ENCODE results near the gene CLDN20.

The CLDN20 gene

DNA sequence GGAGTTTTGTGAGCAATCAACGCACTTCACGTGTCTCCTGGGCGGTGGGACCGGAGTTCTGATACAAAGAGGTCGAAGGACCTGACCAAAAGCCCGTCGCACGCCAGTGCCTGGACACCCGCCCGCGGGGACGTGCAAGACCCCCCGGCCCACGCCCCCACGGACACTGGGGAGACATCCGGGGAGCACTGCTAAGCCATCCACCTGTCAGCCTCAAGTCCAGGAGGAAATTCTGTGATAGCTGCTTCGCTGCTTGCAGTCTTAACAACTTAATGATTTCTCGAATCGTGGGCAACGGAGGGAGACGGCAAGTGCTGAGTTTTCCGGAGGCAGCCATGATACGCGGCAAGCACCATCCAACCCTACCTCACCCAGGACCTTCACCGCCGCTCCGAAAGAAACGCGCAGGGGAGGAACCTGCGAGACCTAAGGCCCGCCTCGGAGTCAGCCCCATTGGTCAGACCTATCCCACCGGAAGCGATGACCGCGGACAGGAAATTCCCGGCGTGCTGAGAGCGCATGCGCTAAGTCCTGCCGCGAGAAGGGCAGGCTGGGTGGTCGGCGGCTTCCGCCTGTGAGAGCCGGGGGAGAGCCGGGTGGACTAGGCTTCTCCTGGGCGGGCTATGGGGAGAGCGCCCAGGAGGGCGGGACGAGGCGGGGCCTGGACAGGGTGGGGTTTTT, 50.4 kb downstream of the CLDN20 start, which contains the start of gene TFB1M:
Gene TFB1M (minus strand): TSS at position 393 of the 681 bp plus-strand sequence. CDS start 56 bp downstream, at position 337.
- DNase-seq: peak; percentile 99

- DNase-seq: peak; percentile 87
These were observed 51.1 kb downstream of the CLDN20 start for GRCh38 chr6:155314773-155315515.

GRCh38 chr6:155315516-155315871, 51.7 kb downstream of the CLDN20 start:
- no peak for DNase-seq

- no peak for DNase-seq
These were observed 52.6 kb downstream of the CLDN20 start for GRCh38 chr6:155316419-155316818.

- DNase-seq: no peak
These were observed 53.4 kb downstream of the CLDN20 start for GRCh38 chr6:155317186-155317585.

GRCh38 chr6:155319902-155320301, 56.1 kb downstream of the CLDN20 start:
- no peak for DNase-seq

- DNase-seq: no peak
These were observed 60.4 kb downstream of the CLDN20 start for GRCh38 chr6:155324172-155324571.

GRCh38 chr6:155324993-155325392, 61.2 kb downstream of the CLDN20 start:
- DNase-seq: no peak

DNA sequence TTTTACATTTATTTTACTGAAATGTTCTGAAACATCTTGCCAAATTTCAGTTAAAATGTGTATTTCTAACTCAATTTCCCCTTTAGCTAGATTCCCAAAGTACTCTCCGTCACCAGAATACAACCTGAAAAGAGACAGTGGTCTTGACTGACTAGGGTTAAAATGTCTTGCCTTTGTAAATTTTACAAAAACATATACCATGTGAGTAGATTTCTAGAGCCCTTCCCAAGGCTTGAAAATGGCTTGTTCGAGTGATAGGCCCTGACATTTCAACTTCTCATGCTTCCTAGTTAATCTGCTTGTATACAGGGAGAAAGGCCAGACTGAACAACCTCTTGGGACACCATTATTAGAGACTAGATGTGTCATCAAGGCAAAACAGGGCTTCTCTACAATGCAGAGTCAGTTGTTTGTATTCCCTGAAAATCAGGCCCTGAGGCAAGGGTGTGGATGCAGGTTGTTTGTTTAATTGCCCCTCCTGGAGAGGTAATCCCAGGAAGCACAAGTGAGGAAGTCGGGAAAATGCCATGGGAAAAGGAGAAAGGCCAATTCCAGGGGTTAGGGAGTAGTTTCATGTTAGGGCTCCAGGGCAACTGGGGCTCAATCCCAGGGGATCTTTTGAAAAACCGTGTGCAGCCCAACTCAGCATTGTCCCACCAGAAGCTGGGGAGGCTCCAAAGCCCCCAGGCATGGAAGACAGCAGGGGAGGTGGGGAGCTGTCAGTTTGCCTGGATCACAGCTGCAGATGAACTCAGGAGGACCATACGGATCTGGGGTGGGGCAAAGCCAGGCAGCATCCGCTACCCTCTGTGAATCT, 62.1 kb downstream of the CLDN20 start:
- no peak for DNase-seq

Measured in fibroblast of upper back skin (primary cell).